ENCODE results near the gene SLC4A4. TPM values are rescaled to one million over a fixed set of nuclear protein-coding genes. Genes with fewer than 3 reads are reported as not detected.
"Not testable (repeated sequence)": the region's sequence is repeated elsewhere in the genome, so short reads cannot be mapped to it uniquely, and the experiment has no call there.

Gene SLC4A4
- total RNA-seq, 5 donors from 2014 or later (not counting 1 experiment from before 2014, with no cell fraction given), result 0.76 to 3.2 (median 1.5) TPM

- ATAC-seq (replicated peaks in 1 of 4) (no peak), DNase-seq (no peak)
- no peak overlapping the region for H3K4me3 Mint-ChIP-seq
- no peaks in the 10 kb centered on the region for H3K36me3 ChIP-seq (ENCODE audit: control insufficient read depth in 2 of 2, extremely low read depth in 1 of 2, insufficient read depth in 1 of 2, low read length in 1 of 2)
- 100% methylated on average over 1 of the region's 1 CpG for WGBS (ENCODE audit: insufficient coverage)
- H3K9me3 ChIP-seq, result no peaks in the 10 kb centered on the region
- H3K27ac Mint-ChIP-seq, result no peak overlapping the region
- H3K27ac ChIP-seq (ENCODE audit: low read length), result no peak overlapping the region
- H3K4me1 Mint-ChIP-seq, result no peaks in the 10 kb centered on the region
- H3K4me3 ChIP-seq (ENCODE audit: control insufficient read depth in 1 of 2, extremely low read depth in 1 of 2, low read length in 1 of 2), result no peak overlapping the region
- ChIA-PET POLR2A (no interaction called here), CTCF (no interaction called here)
- peaks cover 11 to 25% of the 10 kb centered on the region in 2 donors for H3K27me3 Mint-ChIP-seq
- H3K4me1 ChIP-seq (ENCODE audit: control insufficient read depth in 1 of 2, extremely low read depth in 1 of 2, insufficient read depth in 2 of 2, low read length in 2 of 2), result no peaks in the 10 kb centered on the region
- no peaks in the 10 kb centered on the region for H3K36me3 Mint-ChIP-seq
- H3K9me3 Mint-ChIP-seq, result no peaks in the 10 kb centered on the region
- no peaks in the 10 kb centered on the region for H3K27me3 ChIP-seq (replicated peaks in 1 of 2; ENCODE audit: control insufficient read depth in 2 of 2, extremely low read depth in 1 of 2, insufficient read depth in 2 of 2, low read length in 1 of 2)
These were observed 57.6 kb downstream of the SLC4A4 start for GRCh38 chr4:71396382-71396781.

- Mint-ChIP-seq H3K4me3 (no peak overlapping the region), H3K4me1 (no peaks in the 10 kb centered on the region), H3K27ac (no peak overlapping the region), H3K9me3 (no peaks in the 10 kb centered on the region), H3K36me3 (no peaks in the 10 kb centered on the region), H3K27me3 (peaks cover 4% of the 10 kb centered on the region in 2 donors)
- H3K27me3 ChIP-seq (replicated peaks in 1 of 2; ENCODE audit: control insufficient read depth in 2 of 2, extremely low read depth in 1 of 2, insufficient read depth in 2 of 2, low read length in 1 of 2), result no peaks in the 10 kb centered on the region
- no peak overlapping the region for H3K4me3 ChIP-seq (ENCODE audit: control insufficient read depth in 1 of 2, extremely low read depth in 1 of 2, low read length in 1 of 2)
- ChIA-PET POLR2A (no interaction called here), CTCF (no interaction called here)
- ATAC-seq (replicated peaks in 1 of 4) (no peak), DNase-seq (no peak)
- H3K4me1 ChIP-seq (ENCODE audit: control insufficient read depth in 1 of 2, extremely low read depth in 1 of 2, insufficient read depth in 2 of 2, low read length in 2 of 2), result no peaks in the 10 kb centered on the region
- no peaks in the 10 kb centered on the region for H3K9me3 ChIP-seq
- H3K27ac ChIP-seq (ENCODE audit: low read length), result no peak overlapping the region
- H3K36me3 ChIP-seq (ENCODE audit: control insufficient read depth in 2 of 2, extremely low read depth in 1 of 2, insufficient read depth in 1 of 2, low read length in 1 of 2), result no peaks in the 10 kb centered on the region
These were observed 62.0 kb downstream of the SLC4A4 start for GRCh38 chr4:71400810-71401209.

GRCh38 chr4:71402616-71403015 lies 63.8 kb downstream of the SLC4A4 start:
- H3K27ac Mint-ChIP-seq, result no peak overlapping the region
- ChIA-PET POLR2A (no interaction called here), CTCF (interaction anchor here in 1 of 2 donors (0.6 kb wide), 1 partner anchor 457 kb away, joined by 7 read pairs; no protein-coding TSS in a partner anchor)

GRCh38 chr4:71404049-71404448 lies 65.2 kb downstream of the SLC4A4 start:
- DNase-seq, result no peak
- H3K27ac Mint-ChIP-seq, result no peak overlapping the region
- no peak overlapping the region for H3K4me3 ChIP-seq (ENCODE audit: control insufficient read depth in 1 of 2, extremely low read depth in 1 of 2, low read length in 1 of 2)
- peaks cover 4% of the 10 kb centered on the region in 2 donors for H3K27me3 Mint-ChIP-seq
- ATAC-seq (replicated peaks in 1 of 4), result no peak
- H3K4me1 Mint-ChIP-seq, result no peaks in the 10 kb centered on the region
- WGBS (ENCODE audit: insufficient coverage), result no CpG with 5 or more reads among the region's 1 CpG
- H3K36me3 ChIP-seq (ENCODE audit: control insufficient read depth in 2 of 2, extremely low read depth in 1 of 2, insufficient read depth in 1 of 2, low read length in 1 of 2), result no peaks in the 10 kb centered on the region
- peaks cover 5 to 8% (median 7%) of the 10 kb centered on the region in 3 donors for H3K9me3 Mint-ChIP-seq
- CTCF ChIA-PET, result no interaction called here
- no peak overlapping the region for H3K27ac ChIP-seq (ENCODE audit: low read length)
- no peaks in the 10 kb centered on the region for H3K9me3 ChIP-seq
- no peaks in the 10 kb centered on the region for H3K4me1 ChIP-seq (ENCODE audit: control insufficient read depth in 1 of 2, extremely low read depth in 1 of 2, insufficient read depth in 2 of 2, low read length in 2 of 2)
- POLR2A ChIA-PET, result interaction anchor here in 1 of 2 donors (0.6 kb wide), 1 partner anchor 153 kb away, joined by 3 read pairs; no protein-coding TSS in a partner anchor
- no peaks in the 10 kb centered on the region for H3K36me3 Mint-ChIP-seq
- H3K4me3 Mint-ChIP-seq, result no peak overlapping the region
- H3K27me3 ChIP-seq (replicated peaks in 1 of 2; ENCODE audit: control insufficient read depth in 2 of 2, extremely low read depth in 1 of 2, insufficient read depth in 2 of 2, low read length in 1 of 2), result no peaks in the 10 kb centered on the region

More at GRCh38 chr4:71402616-71403015, 63.8 kb downstream of the SLC4A4 start:
- Histone ChIP-seq H3K4me1 (ENCODE audit: control insufficient read depth in 1 of 2, extremely low read depth in 1 of 2, insufficient read depth in 2 of 2, low read length in 2 of 2) (no peaks in the 10 kb centered on the region), H3K27me3 (replicated peaks in 1 of 2; ENCODE audit: control insufficient read depth in 2 of 2, extremely low read depth in 1 of 2, insufficient read depth in 2 of 2, low read length in 1 of 2) (no peaks in the 10 kb centered on the region), H3K36me3 (ENCODE audit: control insufficient read depth in 2 of 2, extremely low read depth in 1 of 2, insufficient read depth in 1 of 2, low read length in 1 of 2) (no peaks in the 10 kb centered on the region), H3K9me3 (no peaks in the 10 kb centered on the region), H3K4me3 (ENCODE audit: control insufficient read depth in 1 of 2, extremely low read depth in 1 of 2, low read length in 1 of 2) (no peak overlapping the region), H3K27ac (ENCODE audit: low read length) (no peak overlapping the region)
- no peak overlapping the region for H3K4me3 Mint-ChIP-seq
- no peaks in the 10 kb centered on the region for H3K36me3 Mint-ChIP-seq
- H3K9me3 Mint-ChIP-seq, result no peaks in the 10 kb centered on the region
- H3K27me3 Mint-ChIP-seq, result peaks cover 4% of the 10 kb centered on the region in 2 donors
- no peak for DNase-seq
- no peak for ATAC-seq (replicated peaks in 1 of 4)
- no peaks in the 10 kb centered on the region for H3K4me1 Mint-ChIP-seq

GRCh38 chr4:71405791-71406190 lies 67.0 kb downstream of the SLC4A4 start:
- peaks cover 8 to 11% (median 10%) of the 10 kb centered on the region in 3 donors for H3K9me3 Mint-ChIP-seq
- H3K36me3 Mint-ChIP-seq, result no peaks in the 10 kb centered on the region
- 94% methylated on average over 2 of the region's 2 CpGs for WGBS (ENCODE audit: insufficient coverage)
- Histone ChIP-seq H3K4me1 (ENCODE audit: control insufficient read depth in 1 of 2, extremely low read depth in 1 of 2, insufficient read depth in 2 of 2, low read length in 2 of 2) (no peaks in the 10 kb centered on the region), H3K36me3 (ENCODE audit: control insufficient read depth in 2 of 2, extremely low read depth in 1 of 2, insufficient read depth in 1 of 2, low read length in 1 of 2) (no peaks in the 10 kb centered on the region), H3K27ac (ENCODE audit: low read length) (no peak overlapping the region), H3K4me3 (ENCODE audit: control insufficient read depth in 1 of 2, extremely low read depth in 1 of 2, low read length in 1 of 2) (no peak overlapping the region), H3K9me3 (no peaks in the 10 kb centered on the region), H3K27me3 (replicated peaks in 1 of 2; ENCODE audit: control insufficient read depth in 2 of 2, extremely low read depth in 1 of 2, insufficient read depth in 2 of 2, low read length in 1 of 2) (no peaks in the 10 kb centered on the region)
- H3K27me3 Mint-ChIP-seq, result peaks cover 0 to 4% of the 10 kb centered on the region in 2 donors
- H3K4me1 Mint-ChIP-seq, result no peaks in the 10 kb centered on the region
- DNase-seq (no peak), ATAC-seq (replicated peaks in 1 of 4) (no peak)
- no peak overlapping the region for H3K4me3 Mint-ChIP-seq
- ChIA-PET POLR2A (no interaction called here), CTCF (interaction anchor here (0.6 to 1.0 kb wide), 3 partner anchors 17 to 410 kb away, joined by 3 to 4 read pairs (median 4); no protein-coding TSS in a partner anchor)
- no peak overlapping the region for H3K27ac Mint-ChIP-seq

- Mint-ChIP-seq H3K36me3 (no peaks in the 10 kb centered on the region), H3K4me1 (no peaks in the 10 kb centered on the region), H3K27me3 (peaks cover 0 to 2% of the 10 kb centered on the region in 2 donors), H3K27ac (no peak overlapping the region), H3K9me3 (peaks cover 8 to 11% (median 10%) of the 10 kb centered on the region in 3 donors), H3K4me3 (no peak overlapping the region)
- H3K27me3 ChIP-seq (replicated peaks in 1 of 2; ENCODE audit: control insufficient read depth in 2 of 2, extremely low read depth in 1 of 2, insufficient read depth in 2 of 2, low read length in 1 of 2), result no peaks in the 10 kb centered on the region
- ATAC-seq (replicated peaks in 1 of 4), result no peak
- ChIA-PET POLR2A (no interaction called here), CTCF (interaction anchor here (0.7 to 1.0 kb wide), 2 partner anchors 18 to 410 kb away, joined by 4 read pairs; no protein-coding TSS in a partner anchor)
- no peak for DNase-seq
- no peaks in the 10 kb centered on the region for H3K9me3 ChIP-seq
- H3K36me3 ChIP-seq (ENCODE audit: control insufficient read depth in 2 of 2, extremely low read depth in 1 of 2, insufficient read depth in 1 of 2, low read length in 1 of 2), result no peaks in the 10 kb centered on the region
- WGBS (ENCODE audit: insufficient coverage), result no CpG with 5 or more reads among the region's 1 CpG
- H3K27ac ChIP-seq (ENCODE audit: low read length), result no peak overlapping the region
- H3K4me3 ChIP-seq (ENCODE audit: control insufficient read depth in 1 of 2, extremely low read depth in 1 of 2, low read length in 1 of 2), result no peak overlapping the region
- no peaks in the 10 kb centered on the region for H3K4me1 ChIP-seq (ENCODE audit: control insufficient read depth in 1 of 2, extremely low read depth in 1 of 2, insufficient read depth in 2 of 2, low read length in 2 of 2)
These were observed 67.7 kb downstream of the SLC4A4 start for GRCh38 chr4:71406459-71406963.

- H3K27me3 Mint-ChIP-seq; DNase-seq; H3K4me1 Mint-ChIP-seq; H3K27ac Mint-ChIP-seq; POLR2A ChIA-PET; H3K4me1 ChIP-seq (ENCODE audit: control insufficient read depth in 1 of 2, extremely low read depth in 1 of 2, insufficient read depth in 2 of 2, low read length in 2 of 2); CTCF ChIA-PET; H3K36me3 ChIP-seq (ENCODE audit: control insufficient read depth in 2 of 2, extremely low read depth in 1 of 2, insufficient read depth in 1 of 2, low read length in 1 of 2); ATAC-seq (replicated peaks in 1 of 4); H3K27ac ChIP-seq (ENCODE audit: low read length); H3K36me3 Mint-ChIP-seq; H3K4me3 Mint-ChIP-seq; H3K4me3 ChIP-seq (ENCODE audit: control insufficient read depth in 1 of 2, extremely low read depth in 1 of 2, low read length in 1 of 2); H3K9me3 ChIP-seq; H3K27me3 ChIP-seq (replicated peaks in 1 of 2; ENCODE audit: control insufficient read depth in 2 of 2, extremely low read depth in 1 of 2, insufficient read depth in 2 of 2, low read length in 1 of 2): not testable (repeated sequence)
- H3K9me3 Mint-ChIP-seq, result peaks cover 8 to 11% (median 10%) of the 10 kb centered on the region in 3 donors
These were observed 70.1 kb downstream of the SLC4A4 start for GRCh38 chr4:71408961-71409360.

Measured in T-cell (primary cell).